PC-3 (cell line): ENCODE measurements around the gene ICA1L.

Source experiments
- CTCF ChIP-seq: fragments of 300-600 bp; sonication (generic); conservative IDR thresholded peaks from 2 replicates; pipeline ENCODE4 v1.5.1; 2017; ENCODE audit warnings: antibody characterized with exemption, low read depth, mild to moderate bottlenecking, low read length
- EZH2 ChIP-seq: fragments of 300-600 bp; sonication (generic); IDR thresholded peaks from one replicate; pipeline ENCODE4 v1.6.1; 2017; ENCODE audit warnings: antibody characterized with exemption, mild to moderate bottlenecking, low read length; ENCODE audit not compliant: unreplicated experiment
- EZH2phosphoT487 ChIP-seq: fragments of 300-600 bp; sonication (generic); IDR thresholded peaks from 2 replicates; pipeline ENCODE4 v1.6.1; 2018; ENCODE audit warnings: mild to moderate bottlenecking, antibody characterized with exemption, low read length, borderline replicate concordance

DNA sequence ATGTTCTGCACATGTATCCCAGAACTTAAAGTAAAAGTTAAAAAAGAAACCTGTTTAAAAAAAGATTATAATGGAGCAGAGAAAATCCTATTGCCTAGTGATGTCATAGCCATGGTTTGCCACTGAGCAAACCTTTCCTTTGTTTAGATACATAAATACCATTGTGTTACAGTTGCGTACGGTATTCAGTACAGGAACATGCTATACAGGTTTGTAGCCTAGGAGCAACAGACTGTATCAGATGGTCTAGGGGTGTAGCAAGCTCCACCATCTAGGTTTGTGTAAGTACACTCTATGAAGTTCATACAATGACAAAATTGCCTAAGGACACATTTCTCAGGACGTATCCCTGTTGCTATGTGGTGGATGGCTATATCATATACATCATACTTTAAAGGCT is 13.0 kb downstream of the ICA1L start:
- no peak for TF ChIP-seq CTCF
- TF ChIP-seq EZH2 = no peak
- no peak for TF ChIP-seq EZH2phosphoT487
